Ascending aorta (tissue), 2 donors: ENCODE data around the gene SURF4. TPM values are rescaled to one million over a fixed set of nuclear protein-coding genes. Genes with fewer than 3 reads are reported as not detected.
A peak's percentile ranks its signal among the peaks of the same experiment; 100 is the strongest.

Experiments
- DNase-seq, 2 donors: peaks; one replicate each; pipeline ENCODE4 v3.0.0-alpha.2; 2019; ENCODE audit warnings: low spot score in 2 of 2
- H3K27ac ChIP-seq, 2 donors: fragments of 200-600 bp; sonication (generic); one replicate each; pipeline ENCODE4 v1.5.1; 2016 to 2017; ENCODE audit warnings: mild to moderate bottlenecking in 1 of 2
- H3K27me3 ChIP-seq: fragments of 200-600 bp; sonication (generic); one replicate; pipeline ENCODE4 v1.5.1; 2017
- H3K36me3 ChIP-seq, 2 donors: fragments of 200-600 bp; sonication (generic); one replicate each; pipeline ENCODE4 v1.5.1; 2016
- H3K4me1 ChIP-seq, 2 donors: fragments of 200-600 bp; sonication (generic); one replicate each; pipeline ENCODE4 v1.5.1; 2016 to 2017; ENCODE audit warnings: mild to moderate bottlenecking in 1 of 2
- H3K4me3 ChIP-seq, 2 donors: fragments of 200-600 bp; sonication (generic); one replicate each; pipeline ENCODE4 v1.5.1; 2016 to 2017; ENCODE audit warnings: mild to moderate bottlenecking in 1 of 2
- H3K9me3 ChIP-seq, 2 donors: fragments of 200-600 bp; sonication (generic); one replicate each; pipeline ENCODE4 v1.5.1; 2016
- intact Hi-C: fragments of 100-400 bp; cut with DNase I; formaldehyde crosslinking; loops from one replicate; pipeline ENCODE4 v1.15.1; 2023
- total RNA-seq: library from RNA; depleted of rRNA; stranded (reverse); fragments of >200 nt; gene quantifications from one replicate; pipeline ENCODE4 v1.1.0, GENCODE V29; 2016
- TF ChIP-seq, protein P1 (sequence below), 3 experiments: fragments of 200-600 bp in 2 of 3; fragments of 450-650 bp in 1 of 3; sonication (generic) in 2 of 3; IDR thresholded peaks; one replicate each; pipeline ENCODE4 v1.5.1; 2016 to 2019; ENCODE audit warnings: antibody characterized with exemption in 3 of 3, mild to moderate bottlenecking in 1 of 3, moderate library complexity in 1 of 3

Gene SURF4
- total RNA-seq, 1 donor from 2014 or later, result 161 TPM

DNA sequence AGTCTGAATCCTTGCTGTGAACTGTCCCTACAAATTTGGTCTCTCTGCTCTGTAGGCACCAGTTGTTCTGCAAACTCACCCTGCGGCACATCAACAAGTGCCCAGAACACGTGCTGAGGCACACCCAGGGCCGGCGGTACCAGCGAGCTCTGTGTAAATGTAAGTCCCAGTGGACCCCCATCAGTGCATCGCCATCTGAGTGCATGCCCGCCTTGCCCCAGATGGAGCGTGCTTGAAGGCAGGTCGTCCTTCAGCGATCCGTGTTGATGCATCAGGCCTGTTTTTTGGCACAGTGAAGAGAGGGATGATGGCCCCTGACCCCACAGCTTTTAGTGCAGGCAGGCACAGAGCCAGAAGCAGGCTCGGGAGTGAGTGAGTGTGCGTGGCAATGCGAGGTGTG lies 18.2 kb downstream of the SURF4 start:
- H3K27ac ChIP-seq, result no peak overlapping the region
- no peaks in the 10 kb centered on the region for H3K9me3 ChIP-seq
- intact Hi-C loops, result loop anchor here (2.0 to 5.0 kb wide), 3 partner anchors 19 to 130 kb away; partner anchors contain the start of genes REXO4, STKLD1 and SURF4
- no peaks in the 10 kb centered on the region for H3K27me3 ChIP-seq
- peaks cover 10 to 16% of the 10 kb centered on the region in 2 donors for H3K4me1 ChIP-seq
- DNase-seq, result no peak
- peaks cover 18 to 28% of the 10 kb centered on the region in 2 donors for H3K36me3 ChIP-seq
- no peak overlapping the region for H3K4me3 ChIP-seq
- TF ChIP-seq, protein P1, sequence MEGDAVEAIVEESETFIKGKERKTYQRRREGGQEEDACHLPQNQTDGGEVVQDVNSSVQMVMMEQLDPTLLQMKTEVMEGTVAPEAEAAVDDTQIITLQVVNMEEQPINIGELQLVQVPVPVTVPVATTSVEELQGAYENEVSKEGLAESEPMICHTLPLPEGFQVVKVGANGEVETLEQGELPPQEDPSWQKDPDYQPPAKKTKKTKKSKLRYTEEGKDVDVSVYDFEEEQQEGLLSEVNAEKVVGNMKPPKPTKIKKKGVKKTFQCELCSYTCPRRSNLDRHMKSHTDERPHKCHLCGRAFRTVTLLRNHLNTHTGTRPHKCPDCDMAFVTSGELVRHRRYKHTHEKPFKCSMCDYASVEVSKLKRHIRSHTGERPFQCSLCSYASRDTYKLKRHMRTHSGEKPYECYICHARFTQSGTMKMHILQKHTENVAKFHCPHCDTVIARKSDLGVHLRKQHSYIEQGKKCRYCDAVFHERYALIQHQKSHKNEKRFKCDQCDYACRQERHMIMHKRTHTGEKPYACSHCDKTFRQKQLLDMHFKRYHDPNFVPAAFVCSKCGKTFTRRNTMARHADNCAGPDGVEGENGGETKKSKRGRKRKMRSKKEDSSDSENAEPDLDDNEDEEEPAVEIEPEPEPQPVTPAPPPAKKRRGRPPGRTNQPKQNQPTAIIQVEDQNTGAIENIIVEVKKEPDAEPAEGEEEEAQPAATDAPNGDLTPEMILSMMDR (IDR thresholded peaks at IDR 0.05), result no peak

- peak within 1 kb of the TSS; percentile 47 to 72 for H3K27ac ChIP-seq
- no peaks in the 10 kb centered on the region for H3K27me3 ChIP-seq
- no peaks in the 10 kb centered on the region for H3K9me3 ChIP-seq
- intact Hi-C loops, result loop anchor here (1.0 to 5.0 kb wide), 5 partner anchors 8 to 131 kb away; partner anchors contain the start of genes MED22, REXO4, RPL7A and STKLD1
- peak; percentile 52 to 92 for DNase-seq
- peaks cover 19 to 28% of the 10 kb centered on the region in 2 donors for H3K36me3 ChIP-seq
- H3K4me1 ChIP-seq, result peaks cover 10 to 16% of the 10 kb centered on the region in 2 donors
- TF ChIP-seq, protein P1 (IDR thresholded peaks at IDR 0.05), result no peak
- H3K4me3 ChIP-seq, result peak within 1 kb of the TSS; percentile 70 to 87
These were observed 19.3 kb downstream of the SURF4 start, which contains the start of the genes SURF1 and SURF2 for GRCh38 chr9:133356391-133357091. TSS of gene SURF1 (minus strand) at chr9:133356487. CDS start at chr9:133356453, 34 bp downstream. TSS of gene SURF2 (plus strand) at chr9:133356550. CDS start at chr9:133356593, 43 bp downstream.

DNA sequence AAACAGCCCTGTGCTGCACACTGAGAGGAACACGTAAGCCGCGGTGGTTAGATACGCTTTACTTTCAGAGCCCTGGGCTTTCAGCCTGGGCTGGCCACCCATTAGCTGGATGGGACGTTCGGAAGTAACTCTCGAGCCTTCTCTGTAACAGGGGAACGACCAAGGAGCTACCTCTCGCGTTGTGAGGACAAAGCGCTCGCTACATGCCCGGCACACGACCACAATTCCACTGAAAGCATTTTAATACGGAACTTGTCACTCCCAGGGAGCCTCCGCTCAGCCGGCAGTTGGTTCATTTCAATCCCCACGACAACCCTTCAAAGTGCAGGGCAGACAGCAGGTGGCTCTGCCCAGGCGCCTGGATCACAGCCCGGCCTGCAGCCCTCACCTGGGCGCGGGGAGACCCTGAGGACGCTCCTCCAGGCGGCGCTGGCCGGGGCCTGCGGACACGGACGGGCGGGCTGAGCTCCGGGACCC lies 19.9 kb downstream of the SURF4 start:
- Histone ChIP-seq H3K4me3 (peak overlapping the region; percentile 70 to 87), H3K27ac (peak overlapping the region; percentile 47 to 72), H3K4me1 (peaks cover 10 to 16% of the 10 kb centered on the region in 2 donors), H3K27me3 (no peaks in the 10 kb centered on the region), H3K9me3 (no peaks in the 10 kb centered on the region), H3K36me3 (peaks cover 24 to 28% of the 10 kb centered on the region in 2 donors)
- TF ChIP-seq, protein P1 (IDR thresholded peaks at IDR 0.05), result no peak
- intact Hi-C loops, result loop anchor here (1.0 to 5.0 kb wide), 5 partner anchors 8 to 131 kb away; partner anchors contain the start of genes MED22, REXO4, RPL7A and STKLD1
- no peak for DNase-seq

- no peak overlapping the region for H3K4me3 ChIP-seq
- no peak overlapping the region for H3K27ac ChIP-seq
- intact Hi-C loops, result loop anchor here (5.0 kb wide), 2 partner anchors 63 to 133 kb away; partner anchors contain the start of gene REXO4
- H3K36me3 ChIP-seq, result peaks cover 34 to 36% of the 10 kb centered on the region in 2 donors
- peaks cover 10 to 16% of the 10 kb centered on the region in 2 donors for H3K4me1 ChIP-seq
- TF ChIP-seq, protein P1 (IDR thresholded peaks at IDR 0.05), result no peak
- H3K9me3 ChIP-seq, result no peaks in the 10 kb centered on the region
- no peaks in the 10 kb centered on the region for H3K27me3 ChIP-seq
- no peak for DNase-seq
These were observed 21.1 kb downstream of the SURF4 start for GRCh38 chr9:133354766-133355165.

GRCh38 chr9:133353548-133353947 lies 22.3 kb downstream of the SURF4 start:
- no peaks in the 10 kb centered on the region for H3K27me3 ChIP-seq
- H3K36me3 ChIP-seq, result peaks cover 41% of the 10 kb centered on the region in 2 donors
- no peaks in the 10 kb centered on the region for H3K9me3 ChIP-seq
- peaks cover 10 to 25% of the 10 kb centered on the region in 2 donors for H3K4me1 ChIP-seq
- no peak for DNase-seq
- intact Hi-C loops, result no loop called here
- TF ChIP-seq, protein P1 (IDR thresholded peaks at IDR 0.05), result no peak
- no peak overlapping the region for H3K27ac ChIP-seq
- H3K4me3 ChIP-seq, result no peak overlapping the region
